H9 (cell line): ENCODE results near the gene EDARADD. TPM values are rescaled to one million over a fixed set of nuclear protein-coding genes. Genes with fewer than 3 reads are reported as not detected.

Experiments used
- DNase-seq: peaks from one replicate; pipeline ENCODE4 v3.0.0-alpha.2; 2017
- H2AFZ ChIP-seq: one replicate; pipeline ENCODE4 v1.6.1; 2013; ENCODE audit warnings: mild to moderate bottlenecking, low read length, control low read depth, moderate library complexity
- H2AK5ac ChIP-seq: 2 replicates; pipeline ENCODE4 v1.6.1; 2013; ENCODE audit warnings: low read length, control low read depth, mixed read lengths; ENCODE audit not compliant: insufficient read length
- H2BK120ac ChIP-seq: one replicate; pipeline ENCODE4 v1.6.1; 2013; ENCODE audit warnings: low read depth, mild to moderate bottlenecking, low read length, control low read depth, inconsistent platforms; ENCODE audit not compliant: poor library complexity, severe bottlenecking
- H2BK12ac ChIP-seq: 2 replicates; pipeline ENCODE4 v1.6.1; 2013; ENCODE audit warnings: low read length, control low read depth, mixed read lengths, low read depth; ENCODE audit not compliant: insufficient read length
- H2BK15ac ChIP-seq: 2 replicates; pipeline ENCODE4 v1.6.1; 2013; ENCODE audit warnings: low read depth, low read length, control low read depth
- H2BK20ac ChIP-seq: one replicate; pipeline ENCODE4 v1.6.1; 2013; ENCODE audit warnings: low read depth, mild to moderate bottlenecking, low read length, control low read depth, inconsistent platforms; ENCODE audit not compliant: poor library complexity, severe bottlenecking
- H2BK5ac ChIP-seq: 2 replicates; pipeline ENCODE4 v1.6.1; 2013; ENCODE audit warnings: low read length, control low read depth, mixed read lengths; ENCODE audit not compliant: insufficient read length
- H3K14ac ChIP-seq: 2 replicates; pipeline ENCODE4 v1.6.1; 2013; ENCODE audit warnings: low read length, control low read depth; ENCODE audit not compliant: insufficient read depth
- H3K18ac ChIP-seq: 2 replicates; pipeline ENCODE4 v1.6.1; 2013; ENCODE audit warnings: low read depth, mild to moderate bottlenecking, mixed read lengths, low read length, control low read depth; ENCODE audit not compliant: insufficient read length
- H3K23ac ChIP-seq: 2 replicates; pipeline ENCODE4 v1.6.1; 2013; ENCODE audit warnings: low read length, control low read depth, mixed read lengths, low read depth; ENCODE audit not compliant: insufficient read length
- H3K23me2 ChIP-seq: 2 replicates; pipeline ENCODE4 v1.6.1; 2013; ENCODE audit warnings: low read depth, mild to moderate bottlenecking, mixed read lengths, low read length, control low read depth; ENCODE audit not compliant: insufficient read length, poor library complexity, severe bottlenecking
- H3K27ac ChIP-seq: 2 replicates; pipeline ENCODE4 v1.5.1; 2013; ENCODE audit warnings: low read length, control low read depth, mixed read lengths, low read depth; ENCODE audit not compliant: insufficient read length
- H3K27me3 ChIP-seq: 2 replicates; pipeline ENCODE4 v1.6.1; 2013; ENCODE audit warnings: low read length, control low read depth, inconsistent platforms; ENCODE audit not compliant: insufficient read depth
- H3K4ac ChIP-seq: 2 replicates; pipeline ENCODE4 v1.6.1; 2013; ENCODE audit warnings: low read depth, mild to moderate bottlenecking, control low read depth, inconsistent platforms, low read length, moderate library complexity
- H3K4me1 ChIP-seq: 2 replicates; pipeline ENCODE4 v1.6.1; 2013; ENCODE audit warnings: low read length, control low read depth, inconsistent platforms; ENCODE audit not compliant: insufficient read depth
- H3K4me2 ChIP-seq: 2 replicates; pipeline ENCODE4 v1.6.1; 2013; ENCODE audit warnings: low read length, control low read depth, mixed read lengths; ENCODE audit not compliant: insufficient read length, insufficient read depth
- H3K56ac ChIP-seq: 2 replicates; pipeline ENCODE4 v1.6.1; 2013; ENCODE audit warnings: low read depth, mild to moderate bottlenecking, mixed read lengths, low read length, control low read depth; ENCODE audit not compliant: insufficient read length
- H3K79me1 ChIP-seq: 2 replicates; pipeline ENCODE4 v1.6.1; 2013; ENCODE audit warnings: low read depth, mild to moderate bottlenecking, moderate library complexity, low read length, control low read depth, inconsistent platforms; ENCODE audit not compliant: insufficient read depth, poor library complexity, severe bottlenecking
- H3K79me2 ChIP-seq: 2 replicates; pipeline ENCODE4 v1.6.1; 2013; ENCODE audit warnings: low read length, control low read depth, inconsistent platforms; ENCODE audit not compliant: insufficient read depth
- H3K9ac ChIP-seq: 2 replicates; pipeline ENCODE4 v1.6.1; 2013; ENCODE audit warnings: low read length, control low read depth, mixed read lengths; ENCODE audit not compliant: insufficient read length; ENCODE audit errors: extremely low read depth
- H3K9me3 ChIP-seq: one replicate; pipeline ENCODE4 v1.6.1; 2013; ENCODE audit warnings: low read depth, low read length, inconsistent platforms; ENCODE audit not compliant: control insufficient read depth
- H3T11ph ChIP-seq: one replicate; pipeline ENCODE4 v1.6.1; 2013; ENCODE audit warnings: mild to moderate bottlenecking, low read length, control low read depth, inconsistent platforms
- H4K20me1 ChIP-seq: one replicate; pipeline ENCODE4 v1.6.1; 2013; ENCODE audit not compliant: control insufficient read depth, insufficient read length, insufficient read depth
- H4K5ac ChIP-seq: 2 replicates; pipeline ENCODE4 v1.6.1; 2013; ENCODE audit warnings: low read depth, mild to moderate bottlenecking, mixed read lengths, low read length, control low read depth; ENCODE audit not compliant: insufficient read length
- H4K8ac ChIP-seq: replicated peaks from 2 replicates; pipeline ENCODE4 v1.6.1; 2013; ENCODE audit warnings: low read length, control low read depth, mixed read lengths, low read depth; ENCODE audit not compliant: insufficient read length
- H4K91ac ChIP-seq: 2 replicates; pipeline ENCODE4 v1.6.1; 2013; ENCODE audit warnings: low read depth, mild to moderate bottlenecking, moderate library complexity, mixed read lengths, low read length, control low read depth; ENCODE audit not compliant: insufficient read length
- H3K27ac Mint-ChIP-seq, 3 experiments: 2 replicates in 2 of 3; 3 replicates in 1 of 3; pipeline ENCODE4 v1.8.0; 2020 to 2021; ENCODE audit warnings: mixed read lengths in 3 of 3, mild to moderate bottlenecking in 1 of 3, moderate library complexity in 1 of 3
- H3K27me3 Mint-ChIP-seq: 2 replicates; pipeline ENCODE4 v1.8.0; 2021; ENCODE audit warnings: low read depth, mild to moderate bottlenecking, moderate library complexity, mixed read lengths
- H3K36me3 Mint-ChIP-seq, 3 experiments: 2 replicates in 2 of 3; 3 replicates in 1 of 3; pipeline ENCODE4 v1.8.0; 2020 to 2021; ENCODE audit warnings: low read depth in 3 of 3, mixed read lengths in 3 of 3; ENCODE audit not compliant: insufficient read depth in 1 of 3
- H3K4me1 Mint-ChIP-seq, 2 experiments: 2 replicates each; pipeline ENCODE4 v1.8.0; 2020; ENCODE audit warnings: mixed read lengths in 2 of 2
- H3K4me3 Mint-ChIP-seq, 2 experiments: 2 replicates in 1 of 2; 3 replicates in 1 of 2; pipeline ENCODE4 v1.8.0; 2020 to 2021; ENCODE audit warnings: mild to moderate bottlenecking in 2 of 2, mixed read lengths in 2 of 2, moderate library complexity in 1 of 2
- H3K9me3 Mint-ChIP-seq, 2 experiments: 2 replicates in 1 of 2; 3 replicates in 1 of 2; pipeline ENCODE4 v1.8.0; 2020; ENCODE audit warnings: mild to moderate bottlenecking in 2 of 2, mixed read lengths in 2 of 2, moderate library complexity in 1 of 2
- CTCF ChIP-seq: fragments of 200-600 bp; sonication (generic); conservative IDR thresholded peaks from 3 replicates; pipeline ENCODE4 v1.8.0; 2021; ENCODE audit warnings: antibody characterized with exemption, mild to moderate bottlenecking
- WGBS: extraction: QIAGEN DNeasy Blood & Tissue Kit; methylation state at CpG from one replicate; pipeline ENCODE4 v1.1.7; 2013; ENCODE audit warnings: missing lambda C conversion rate, low lambda C conversion rate, mixed read lengths; ENCODE audit not compliant: insufficient read length; ENCODE audit errors: extremely low coverage; 5-methylcytosine and 5-hydroxymethylcytosine counted together
- total RNA-seq: library from RNA; stranded (reverse); gene quantifications from 2 replicates; pipeline ENCODE4 v1.2.1, GENCODE V29; 2021

The EDARADD gene
- total RNA-seq, 1 experiment from 2014 or later: 3.8 TPM

- no peak overlapping the region for H2BK15ac ChIP-seq
- no peak overlapping the region for H2BK12ac ChIP-seq
- no peaks in the 10 kb centered on the region for H4K20me1 ChIP-seq
- H3K4me2 ChIP-seq: no peak overlapping the region
- no peak overlapping the region for H3K4ac ChIP-seq
- no peak overlapping the region for H2BK5ac ChIP-seq
- no peaks in the 10 kb centered on the region for H3K79me2 ChIP-seq
- H2BK20ac ChIP-seq: no peak overlapping the region
- H3K4me1 Mint-ChIP-seq: peaks cover 2 to 6% of the 10 kb centered on the region in 2 experiments; a peak in 1 of 4 replicates
- H3K4me1 ChIP-seq: no peaks in the 10 kb centered on the region
- no peak overlapping the region for H4K5ac ChIP-seq
- H3K56ac ChIP-seq: no peak overlapping the region
- H3K4me3 Mint-ChIP-seq: no peak overlapping the region
- no peak overlapping the region for H3K27ac ChIP-seq
- no peak overlapping the region for H3K18ac ChIP-seq
- no peak overlapping the region for H3K14ac ChIP-seq
- no peaks in the 10 kb centered on the region for H3K9me3 ChIP-seq
- H4K91ac ChIP-seq: no peak overlapping the region
- H3K36me3 Mint-ChIP-seq: peaks cover 0 to 4% (median 0%) of the 10 kb centered on the region in 3 experiments; a peak in 2 of 7 replicates
- no peak overlapping the region for H3T11ph ChIP-seq
- H2AK5ac ChIP-seq: no peak overlapping the region
- no peaks in the 10 kb centered on the region for H3K23me2 ChIP-seq
- no peak overlapping the region for H3K9ac ChIP-seq
- H2AFZ ChIP-seq: no peak overlapping the region
- H3K27ac Mint-ChIP-seq: no peak overlapping the region
- H2BK120ac ChIP-seq: no peak overlapping the region
- no peaks in the 10 kb centered on the region for H3K9me3 Mint-ChIP-seq
- TF ChIP-seq CTCF: no peak
- no peak for DNase-seq
- no peak overlapping the region for H4K8ac ChIP-seq
- no peak overlapping the region for H3K23ac ChIP-seq
- H3K27me3 Mint-ChIP-seq: no peaks in the 10 kb centered on the region
- H3K27me3 ChIP-seq: no peaks in the 10 kb centered on the region
- H3K79me1 ChIP-seq: no peaks in the 10 kb centered on the region
- no CpG with 5 or more reads among the region's 5 CpGs for WGBS
Measured at GRCh38 chr1:236530959-236531358, 136.9 kb downstream of the EDARADD start.
